ENCODE data around the gene INPP5A.

DNA sequence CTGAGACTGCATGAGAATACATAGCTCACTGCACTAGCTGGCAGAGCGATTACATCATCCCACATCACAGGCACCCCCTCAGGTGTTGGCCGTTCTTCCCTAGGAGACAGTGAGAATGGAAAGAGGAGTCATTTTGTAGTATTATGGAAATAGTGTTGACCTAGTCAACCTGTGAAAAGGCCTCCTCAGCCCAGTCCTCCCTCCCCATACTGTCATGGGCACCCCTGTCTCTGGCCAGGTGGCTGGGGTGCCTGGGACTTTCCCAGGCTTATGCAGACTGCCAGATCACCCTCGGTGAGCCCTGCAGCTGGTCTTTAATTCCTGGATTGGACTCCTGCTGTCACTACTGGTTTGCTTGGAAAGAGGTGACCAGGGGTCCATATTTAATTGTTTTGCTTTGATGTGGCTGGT, 4.0 kb downstream of the INPP5A start:
- TF ChIP-seq, protein P1, sequence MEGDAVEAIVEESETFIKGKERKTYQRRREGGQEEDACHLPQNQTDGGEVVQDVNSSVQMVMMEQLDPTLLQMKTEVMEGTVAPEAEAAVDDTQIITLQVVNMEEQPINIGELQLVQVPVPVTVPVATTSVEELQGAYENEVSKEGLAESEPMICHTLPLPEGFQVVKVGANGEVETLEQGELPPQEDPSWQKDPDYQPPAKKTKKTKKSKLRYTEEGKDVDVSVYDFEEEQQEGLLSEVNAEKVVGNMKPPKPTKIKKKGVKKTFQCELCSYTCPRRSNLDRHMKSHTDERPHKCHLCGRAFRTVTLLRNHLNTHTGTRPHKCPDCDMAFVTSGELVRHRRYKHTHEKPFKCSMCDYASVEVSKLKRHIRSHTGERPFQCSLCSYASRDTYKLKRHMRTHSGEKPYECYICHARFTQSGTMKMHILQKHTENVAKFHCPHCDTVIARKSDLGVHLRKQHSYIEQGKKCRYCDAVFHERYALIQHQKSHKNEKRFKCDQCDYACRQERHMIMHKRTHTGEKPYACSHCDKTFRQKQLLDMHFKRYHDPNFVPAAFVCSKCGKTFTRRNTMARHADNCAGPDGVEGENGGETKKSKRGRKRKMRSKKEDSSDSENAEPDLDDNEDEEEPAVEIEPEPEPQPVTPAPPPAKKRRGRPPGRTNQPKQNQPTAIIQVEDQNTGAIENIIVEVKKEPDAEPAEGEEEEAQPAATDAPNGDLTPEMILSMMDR (IDR thresholded peaks at IDR 0.05), result no peak
- TF ChIP-seq POLR2A (IDR thresholded peaks at IDR 0.05), result no peak
